GM18951 (cell line): ENCODE data around the gene SLC2A4.

Experiments used
- POLR2A ChIP-seq: IDR thresholded peaks from 4 replicates; pipeline ENCODE4 v1.6.1; 2011; ENCODE audit warnings: mild to moderate bottlenecking; ENCODE audit not compliant: insufficient read length, insufficient read depth; ENCODE audit errors: extremely low read depth
- in situ Hi-C: fragments of 300-500 bp; cut with MboI; formaldehyde crosslinking; loops from one replicate; pipeline ENCODE4 v1.12.0; 2022; ENCODE audit warnings: low sequenced_read_pairs, mixed read lengths, inconsistent platforms; ENCODE audit not compliant: unreplicated experiment

Gene SLC2A4

DNA sequence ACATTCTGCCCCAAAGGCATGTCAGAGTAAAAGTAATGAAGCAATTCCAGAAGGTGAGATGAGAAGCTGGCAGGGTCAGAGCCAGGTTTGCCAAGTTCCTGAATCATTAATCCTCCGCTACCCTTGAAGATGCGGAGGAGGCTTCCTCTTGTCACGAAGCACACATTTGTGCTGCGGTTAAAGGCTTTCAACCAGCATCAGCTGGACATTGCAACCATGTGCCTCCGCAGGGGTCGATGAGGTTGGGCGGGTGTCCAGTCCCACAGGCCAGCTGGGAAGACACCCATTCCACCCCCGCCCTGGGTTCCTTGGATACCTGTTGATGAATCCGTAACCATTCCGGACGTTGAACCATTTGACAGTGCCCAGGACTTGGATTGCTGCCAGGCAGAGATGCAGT lies 11.6 kb downstream of the SLC2A4 start:
- TF ChIP-seq POLR2A = no peak
- in situ Hi-C loops = no loop called here

DNA sequence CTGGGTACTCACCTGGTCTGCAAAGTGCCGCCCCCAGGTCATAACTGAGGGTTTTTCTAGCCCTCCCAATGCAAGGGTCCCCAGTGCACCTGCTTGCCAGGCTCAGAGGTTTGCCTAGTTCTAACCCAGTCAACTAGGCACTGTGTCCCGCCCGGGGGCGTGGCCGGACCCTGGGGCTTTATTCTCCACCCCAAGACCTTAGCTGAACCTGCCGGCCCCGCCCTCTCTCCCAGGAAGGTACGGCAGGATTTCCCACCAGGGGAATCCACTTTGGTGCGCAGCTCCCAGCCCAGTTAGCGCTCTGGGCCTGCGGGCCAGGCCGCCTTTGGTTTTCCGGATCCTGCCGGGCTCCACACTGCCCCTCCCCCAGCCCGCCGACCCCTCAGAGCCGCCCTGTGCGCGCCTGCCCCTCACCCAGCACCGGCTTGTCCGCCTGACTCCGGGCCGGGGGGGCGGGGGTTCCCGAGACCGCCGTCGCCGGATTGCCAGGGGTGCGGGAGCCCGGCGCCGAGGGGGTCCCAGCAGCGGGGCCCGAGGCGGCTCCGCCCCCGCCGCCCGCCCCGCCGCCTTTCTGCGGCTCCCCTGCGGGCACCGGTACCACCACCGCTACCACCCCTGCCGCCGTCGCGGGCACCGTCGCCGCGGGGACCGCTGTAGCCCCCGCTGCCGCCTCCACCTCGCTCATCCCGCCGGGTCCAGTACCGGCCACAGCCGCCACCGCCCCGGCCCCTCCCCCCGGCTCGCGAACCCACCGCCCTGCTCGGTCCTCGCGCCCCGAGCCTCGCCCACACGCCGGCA lies 12.5 kb downstream of the SLC2A4 start:
- TF ChIP-seq POLR2A = no peak
- in situ Hi-C loops = no loop called here

DNA sequence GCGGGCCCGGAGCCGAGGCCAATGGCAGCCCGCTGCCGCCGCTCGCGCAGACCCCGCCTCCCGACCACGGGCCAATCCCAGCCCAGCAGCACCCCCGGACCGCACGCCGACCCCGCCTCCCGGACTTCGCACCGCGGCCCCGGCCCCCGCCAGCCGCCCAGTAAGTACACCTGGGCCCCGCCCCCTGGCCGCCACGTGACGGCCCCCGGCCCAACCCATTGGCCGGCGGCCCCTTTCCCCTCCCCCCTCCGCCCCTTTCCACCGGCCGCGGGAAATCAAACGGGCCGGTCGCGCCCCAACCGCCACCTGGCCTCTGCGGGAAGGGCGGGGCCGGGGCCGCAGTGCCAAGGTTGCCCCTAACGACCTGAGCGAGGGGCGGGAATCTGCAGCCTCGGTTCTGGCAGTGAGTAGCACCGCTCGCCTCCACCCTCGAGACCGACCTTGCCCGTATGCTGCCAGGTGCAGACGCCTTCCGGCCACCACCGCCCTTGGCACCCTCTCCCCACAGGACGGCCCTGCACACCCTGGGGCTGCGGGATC lies 13.2 kb downstream of the SLC2A4 start, which contains the start of gene YBX2:
Gene YBX2, minus strand, starts transcription at position 26 of the 540 bp plus-strand sequence. CDS start 139 bp downstream, outside the sequence.
- in situ Hi-C loops = no loop called here
- no peak for TF ChIP-seq POLR2A

DNA sequence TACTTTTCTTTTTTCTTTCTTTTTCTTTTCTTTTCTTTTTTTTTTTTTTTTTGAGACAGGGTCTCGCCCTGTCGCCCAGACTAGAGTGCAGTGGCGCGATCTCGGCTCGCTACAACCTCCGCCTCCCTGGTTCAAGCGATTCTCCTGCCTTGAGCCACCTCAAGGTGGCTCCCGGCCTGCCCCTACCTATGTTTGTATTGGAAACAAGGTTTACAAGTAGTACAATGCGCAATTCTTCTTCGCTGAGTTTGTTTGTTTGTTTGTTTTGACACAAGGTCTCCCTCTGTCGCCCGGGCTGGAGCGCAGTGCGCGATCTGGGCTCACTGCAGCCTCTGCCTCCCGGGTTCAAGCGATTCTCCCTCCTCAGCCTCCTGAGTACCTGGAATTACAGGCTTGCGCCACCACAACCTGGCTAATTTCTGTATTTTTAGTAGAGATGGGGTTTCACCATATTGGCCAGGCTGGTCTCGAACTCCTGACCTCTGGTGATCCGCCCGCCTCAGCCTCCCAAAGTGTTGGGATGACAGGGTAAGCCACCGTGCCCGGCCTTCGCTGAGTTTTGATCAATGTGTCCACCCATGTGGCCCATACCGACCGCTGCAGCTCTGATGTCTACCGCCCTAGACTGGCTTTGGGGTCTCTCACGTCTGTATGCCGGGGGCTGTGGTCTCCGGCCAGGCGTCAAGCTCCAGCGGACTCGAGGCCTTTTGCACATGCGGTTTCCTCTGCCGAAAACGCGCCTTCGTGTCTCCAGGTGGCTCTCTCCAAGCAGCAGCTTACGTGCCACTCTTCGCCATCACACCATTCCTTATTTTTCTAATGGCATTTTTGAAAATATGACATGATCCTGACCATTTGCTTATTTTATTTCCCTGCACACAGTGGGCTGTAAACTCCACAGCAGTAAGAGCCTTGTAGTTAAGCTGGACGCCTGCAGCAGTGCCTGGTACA lies 14.0 kb downstream of the SLC2A4 start:
- no peak for TF ChIP-seq POLR2A
- in situ Hi-C loops = no loop called here

DNA sequence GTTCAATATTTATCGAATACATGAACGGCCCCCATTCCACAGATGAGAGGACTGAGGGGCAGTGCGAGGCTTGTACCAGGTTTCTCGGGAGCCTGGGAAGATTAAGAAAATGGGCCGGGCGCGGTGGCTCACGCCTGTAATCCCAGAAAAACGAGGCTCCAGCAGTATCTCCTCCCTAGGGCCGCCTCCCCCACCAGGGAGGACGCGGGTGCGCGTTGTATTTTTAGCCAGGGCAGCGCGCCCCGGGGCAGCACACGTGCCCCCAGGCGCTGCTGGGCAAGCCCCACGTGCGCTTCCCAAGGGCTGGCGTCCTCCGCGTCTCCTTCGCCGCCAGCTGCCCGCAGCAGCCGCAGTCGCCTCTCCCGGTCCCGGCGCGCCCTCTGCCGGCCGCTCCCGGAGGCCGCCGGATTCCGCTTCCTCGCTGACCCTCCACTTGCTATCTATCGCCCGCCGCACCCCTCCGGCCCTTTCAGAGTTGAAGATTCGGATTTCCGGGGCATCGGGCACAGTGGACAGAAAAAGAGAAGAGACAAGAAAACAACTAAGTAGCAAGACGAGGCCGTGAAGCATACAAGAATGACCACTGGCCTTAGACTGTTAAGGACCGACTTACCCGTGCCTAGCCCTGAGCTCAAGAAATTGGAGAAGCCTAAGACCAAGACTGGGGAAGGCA lies 14.8 kb downstream of the SLC2A4 start:
- in situ Hi-C loops = no loop called here
- TF ChIP-seq POLR2A = no peak

DNA sequence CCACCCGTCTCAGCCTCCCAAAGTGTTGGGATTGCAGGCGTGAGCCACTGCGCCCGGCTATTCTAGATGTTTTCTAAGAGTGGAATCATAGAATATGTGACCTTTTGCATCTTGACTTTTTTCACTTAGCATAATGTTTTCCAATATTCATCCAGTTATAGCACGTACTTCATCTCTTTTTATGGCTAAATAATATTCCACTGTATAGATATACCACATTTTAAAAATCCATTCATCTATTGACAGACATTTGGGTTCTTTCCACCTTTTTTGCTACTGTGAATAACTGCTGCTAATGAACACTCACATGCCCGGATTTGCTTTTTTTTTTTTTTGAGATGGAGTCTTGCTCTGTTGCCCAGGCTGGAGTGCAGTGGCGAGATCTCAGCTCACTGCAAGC lies 22.7 kb downstream of the SLC2A4 start:
- in situ Hi-C loops = no loop called here
- no peak for TF ChIP-seq POLR2A

DNA sequence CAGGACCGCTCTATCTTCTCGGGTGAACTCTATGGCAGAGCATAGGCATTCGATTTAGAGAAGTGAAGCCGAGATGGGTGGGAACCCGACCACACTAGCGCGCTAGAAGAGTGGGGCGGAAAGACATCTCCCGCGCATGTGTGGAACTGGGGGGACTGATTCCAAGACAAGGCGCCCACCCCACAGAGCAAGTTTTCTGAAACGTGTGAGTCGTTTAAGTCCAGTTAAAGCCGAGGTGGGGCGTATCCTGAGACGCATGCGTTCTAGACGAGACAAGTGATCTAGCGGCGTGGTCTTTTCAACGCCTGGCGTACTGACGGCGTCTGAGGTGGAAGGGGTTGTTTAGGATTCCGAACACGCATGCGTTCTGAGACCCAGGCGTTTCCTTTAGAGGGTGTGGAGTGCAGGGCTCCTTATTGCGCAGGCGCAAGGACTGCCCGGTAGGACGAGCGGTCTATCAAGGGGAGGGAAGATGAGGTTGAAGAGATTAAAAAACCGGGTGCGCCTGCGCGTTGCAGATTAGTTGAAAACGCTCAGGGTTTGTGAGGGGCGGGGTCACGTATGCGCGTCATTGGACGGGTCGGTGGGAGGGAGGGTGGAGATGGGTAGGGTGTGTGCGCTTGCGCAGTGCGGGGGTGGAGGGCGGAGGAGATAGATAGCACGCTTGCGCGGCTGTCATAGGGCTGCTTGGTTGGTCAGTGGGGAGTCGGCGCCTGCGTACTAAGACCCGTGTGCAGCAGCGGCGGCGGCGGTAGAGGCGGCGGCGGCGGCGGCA lies 25.6 kb downstream of the SLC2A4 start, which contains the start of gene EIF5A:
Gene EIF5A, plus strand, starts transcription at position 718 of the 775 bp plus-strand sequence. CDS start 2,008 bp downstream, outside the sequence.
- in situ Hi-C loops = no loop called here
- TF ChIP-seq POLR2A = peak; percentile 70

DNA sequence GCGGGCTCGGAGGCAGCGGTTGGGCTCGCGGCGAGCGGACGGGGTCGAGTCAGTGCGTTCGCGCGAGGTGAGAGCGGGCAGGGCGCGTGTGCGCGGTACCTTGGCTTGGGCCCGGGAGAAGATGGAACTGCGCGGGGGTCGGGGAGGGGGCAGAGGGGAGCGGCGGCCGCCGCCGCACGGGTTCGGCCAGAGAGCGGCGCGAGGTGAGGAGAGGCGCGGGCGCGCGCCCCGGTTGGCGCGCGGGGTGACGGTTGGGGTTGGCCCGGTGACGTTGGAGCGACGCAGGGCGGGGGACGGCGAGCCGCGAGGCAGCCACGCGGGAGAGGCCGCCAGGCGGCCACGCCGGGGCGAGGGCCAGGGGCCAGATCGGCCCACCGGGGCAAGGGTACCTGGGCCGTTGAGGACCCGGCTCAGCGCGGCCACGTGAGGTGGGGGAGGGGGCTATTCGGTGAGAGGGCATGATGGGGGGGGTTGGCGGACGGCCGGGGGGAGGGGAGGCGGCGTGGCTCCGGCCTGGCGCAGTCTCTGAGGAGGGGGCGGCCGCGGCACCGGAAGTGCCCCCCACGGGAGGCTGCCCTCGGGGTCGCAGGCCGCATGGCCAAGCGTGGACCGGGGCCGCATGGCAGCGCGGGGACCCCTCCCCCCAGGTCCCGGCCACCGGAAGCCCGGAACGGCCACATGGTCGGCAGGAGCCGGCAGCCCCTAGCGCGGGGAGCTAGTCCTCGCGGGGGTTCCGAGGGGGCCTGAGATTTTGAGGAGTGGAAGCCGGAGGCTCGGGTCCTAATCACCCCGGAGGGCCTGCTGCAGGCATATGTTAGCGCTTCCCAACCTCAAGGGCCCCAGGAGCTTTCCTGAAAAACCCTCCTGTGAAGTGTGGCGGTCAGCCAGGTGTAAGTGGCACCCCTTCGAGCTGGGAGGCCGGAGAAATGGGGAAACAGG lies 26.4 kb downstream of the SLC2A4 start:
- in situ Hi-C loops = no loop called here
- no peak for TF ChIP-seq POLR2A

DNA sequence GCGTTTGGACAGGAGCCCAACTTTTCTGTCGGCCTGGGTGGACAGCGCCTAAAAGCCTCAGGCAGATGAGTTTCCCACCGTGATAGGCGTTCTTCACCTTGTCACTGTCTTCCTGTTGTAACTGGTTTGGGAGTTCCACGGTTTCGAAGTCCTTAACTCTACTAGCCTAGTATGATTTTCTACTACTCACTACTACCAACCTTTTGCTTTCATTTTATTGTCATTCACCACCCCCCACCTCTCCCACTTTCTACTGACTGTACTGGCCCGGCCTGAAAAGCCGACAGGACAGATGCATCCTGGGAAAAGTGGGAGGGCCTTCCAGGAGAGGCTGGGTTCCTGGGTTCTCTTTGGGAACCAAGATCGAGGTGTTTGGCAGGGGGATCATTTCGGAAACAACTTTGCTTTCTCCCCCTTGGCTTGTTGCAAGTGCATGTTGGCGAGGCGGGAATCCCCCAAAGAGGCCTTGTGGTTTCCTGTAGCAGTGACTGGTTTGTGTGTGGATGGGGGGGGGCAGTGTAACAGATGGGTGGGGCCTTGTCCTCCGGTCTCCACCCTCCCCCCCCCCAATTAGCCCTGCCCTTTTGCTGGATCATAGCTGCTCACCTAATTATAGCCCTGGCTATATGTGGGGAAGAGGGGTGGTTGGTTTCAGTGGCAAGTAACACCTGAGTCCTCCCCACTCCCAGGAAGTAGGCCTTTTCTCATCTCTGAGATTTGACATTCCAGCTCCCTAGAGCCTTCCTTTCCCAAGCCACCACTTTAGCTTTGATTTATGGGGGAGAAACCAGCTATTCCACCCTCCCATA lies 27.3 kb downstream of the SLC2A4 start:
- peak; percentile 41 for TF ChIP-seq POLR2A
- in situ Hi-C loops = no loop called here

DNA sequence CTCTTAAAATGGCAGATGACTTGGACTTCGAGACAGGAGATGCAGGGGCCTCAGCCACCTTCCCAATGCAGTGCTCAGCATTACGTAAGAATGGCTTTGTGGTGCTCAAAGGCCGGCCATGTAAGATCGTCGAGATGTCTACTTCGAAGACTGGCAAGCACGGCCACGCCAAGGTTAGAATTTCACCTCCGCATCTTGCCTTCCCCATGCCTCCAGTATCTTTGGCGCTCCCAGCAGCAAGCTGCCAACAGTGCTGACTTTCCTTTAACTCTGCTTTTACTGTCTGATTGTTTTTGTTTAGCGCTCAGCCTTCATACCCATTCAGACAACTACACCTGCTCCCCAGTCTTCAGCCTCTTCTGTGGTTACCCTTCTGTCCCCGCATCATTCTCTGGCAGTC lies 28.1 kb downstream of the SLC2A4 start:
- TF ChIP-seq POLR2A = no peak
- in situ Hi-C loops = no loop called here
